Gastroesophageal sphincter (tissue), 4 donors: ENCODE data around the gene SURF4. TPM values are rescaled to one million over a fixed set of nuclear protein-coding genes. Genes with fewer than 3 reads are reported as not detected.

Experiments
- ATAC-seq: fragments of 150-250 bp; one replicate; pipeline ENCODE4 v1.9.1; 2016; ENCODE audit warnings: mild to moderate bottlenecking, moderate library complexity
- H3K27ac ChIP-seq, 4 donors: fragments of 200-600 bp; sonication (generic) in 3 of 4; 1 replicate in 3 of 4; 2 replicates in 1 of 4; pipeline ENCODE4 v1.5.1; 2016 to 2019
- H3K27me3 ChIP-seq: fragments of 200-600 bp; sonication (generic); one replicate; pipeline ENCODE4 v1.5.1; 2019
- H3K36me3 ChIP-seq, 2 donors: fragments of 200-600 bp; sonication (generic); one replicate each; pipeline ENCODE4 v1.5.1; 2019; ENCODE audit warnings: control low read depth in 1 of 2
- H3K4me1 ChIP-seq, 3 donors: fragments of 200-600 bp; sonication (generic); 1 replicate in 2 of 3; 2 replicates in 1 of 3; pipeline ENCODE4 v1.5.1; 2016 to 2019; ENCODE audit warnings: control low read depth in 2 of 3
- H3K4me3 ChIP-seq, 2 donors: fragments of 200-600 bp; sonication (generic); one replicate each; pipeline ENCODE4 v1.5.1; 2019; ENCODE audit warnings: mild to moderate bottlenecking in 1 of 2, moderate library complexity in 1 of 2
- H3K9me3 ChIP-seq, 3 donors: fragments of 200-600 bp; sonication (generic); one replicate each; pipeline ENCODE4 v1.5.1; 2017 to 2019; ENCODE audit warnings: control low read depth in 2 of 3
- CTCF ChIP-seq, 4 experiments: fragments of 200-600 bp in 2 of 4; fragments of 450-650 bp in 2 of 4; sonication (generic) in 1 of 4; IDR thresholded peaks; one replicate each; pipeline ENCODE4 v1.5.1; 2017 to 2019; ENCODE audit warnings: antibody characterized with exemption in 4 of 4, mild to moderate bottlenecking in 2 of 4, moderate library complexity in 2 of 4
- EP300 ChIP-seq: sonication (generic); formaldehyde crosslinking; IDR thresholded peaks from one replicate; pipeline ENCODE4 v1.6.1; 2017; ENCODE audit warnings: antibody characterized with exemption, mild to moderate bottlenecking
- POLR2A ChIP-seq, 2 donors: fragments of 450-650 bp; IDR thresholded peaks; one replicate each; pipeline ENCODE4 v1.6.1; 2017; ENCODE audit warnings: antibody characterized with exemption in 2 of 2, mild to moderate bottlenecking in 2 of 2, moderate library complexity in 1 of 2
- POLR2AphosphoS5 ChIP-seq: sonication (generic); formaldehyde crosslinking; IDR thresholded peaks from one replicate; pipeline ENCODE4 v1.6.1; 2017; ENCODE audit warnings: antibody characterized with exemption
- WGBS, 2 donors: methylation state at CpG; one replicate each; pipeline ENCODE4 v1.1.5; 2018; ENCODE audit warnings: low coverage in 1 of 2; 5-methylcytosine and 5-hydroxymethylcytosine counted together
- total RNA-seq, 4 donors: library from RNA; depleted of rRNA; stranded (reverse); fragments of >200 nt; gene quantifications; one replicate each; pipeline ENCODE4 v1.1.0, GENCODE V29; 2016

Gene SURF4
- total RNA-seq, 4 donors from 2014 or later = 78.1 to 139 (median 108) TPM

- H3K4me1 ChIP-seq = peaks cover 0 to 37% (median 11%) of the 10 kb centered on the region in 3 donors
- no peaks in the 10 kb centered on the region for H3K9me3 ChIP-seq
- no peaks in the 10 kb centered on the region for H3K27me3 ChIP-seq
- no peak overlapping the region for H3K27ac ChIP-seq
- H3K36me3 ChIP-seq = peaks cover 0 to 79% of the 10 kb centered on the region in 2 donors
- no peak for ATAC-seq
- 40 to 80% methylated on average over 2 to 9 of the region's 13 CpGs for WGBS, 2 donors
- TF ChIP-seq POLR2A (IDR thresholded peaks at IDR 0.05) (no peak), CTCF (IDR thresholded peaks at IDR 0.05) (no peak), POLR2AphosphoS5 (no peak), EP300 (no peak)
- H3K4me3 ChIP-seq = no peak overlapping the region
These were observed 14.3 kb downstream of the SURF4 start for GRCh38 chr9:133361507-133362092.

GRCh38 chr9:133360400-133361393 lies 15.2 kb downstream of the SURF4 start:
- Histone ChIP-seq H3K27ac (no peak overlapping the region), H3K4me3 (no peak overlapping the region), H3K27me3 (no peaks in the 10 kb centered on the region), H3K4me1 (peaks cover 0 to 40% (median 13%) of the 10 kb centered on the region in 3 donors), H3K9me3 (no peaks in the 10 kb centered on the region), H3K36me3 (peaks cover 0 to 70% of the 10 kb centered on the region in 2 donors)
- TF ChIP-seq EP300 (no peak), POLR2A (IDR thresholded peaks at IDR 0.05) (no peak), POLR2AphosphoS5 (no peak), CTCF (IDR thresholded peaks at IDR 0.05) (no peak)
- no peak for ATAC-seq
- 40 to 74% methylated on average over 1 to 11 of the region's 21 CpGs for WGBS, 2 donors

- Histone ChIP-seq H3K4me3 (no peak overlapping the region), H3K36me3 (peaks cover 0 to 61% of the 10 kb centered on the region in 2 donors), H3K27ac (no peak overlapping the region), H3K4me1 (peaks cover 0 to 51% (median 23%) of the 10 kb centered on the region in 3 donors), H3K9me3 (no peaks in the 10 kb centered on the region), H3K27me3 (no peaks in the 10 kb centered on the region)
- no peak for ATAC-seq
- 30 to 40% methylated on average over 1 to 8 of the region's 20 CpGs for WGBS, 2 donors
- peak in 1 of 4 experiments; percentile 5 for TF ChIP-seq CTCF (IDR thresholded peaks at IDR 0.05)
- TF ChIP-seq POLR2A (IDR thresholded peaks at IDR 0.05) = no peak
These were observed 16.3 kb downstream of the SURF4 start for GRCh38 chr9:133359399-133360175.

GRCh38 chr9:133357656-133358055 lies 18.2 kb downstream of the SURF4 start:
- H3K27me3 ChIP-seq = no peaks in the 10 kb centered on the region
- ATAC-seq = no peak
- no peak overlapping the region for H3K4me3 ChIP-seq
- TF ChIP-seq CTCF (IDR thresholded peaks at IDR 0.05) (no peak), EP300 (no peak), POLR2A (IDR thresholded peaks at IDR 0.05) (no peak), POLR2AphosphoS5 (no peak)
- H3K9me3 ChIP-seq = no peaks in the 10 kb centered on the region
- peak overlapping the region in 1 of 4 donors; percentile 84 for H3K27ac ChIP-seq
- WGBS, 2 donors = 82 to 100% methylated on average over 1 to 3 of the region's 14 CpGs
- peaks cover 0 to 51% (median 23%) of the 10 kb centered on the region in 3 donors for H3K4me1 ChIP-seq
- H3K36me3 ChIP-seq = peaks cover 0 to 59% of the 10 kb centered on the region in 2 donors
